Measurements from ENCODE around the gene PFKFB3.
"Not testable (repeated sequence)": the region's sequence is repeated elsewhere in the genome, so short reads cannot be mapped to it uniquely, and the experiment has no call there.

Gene PFKFB3

DNA sequence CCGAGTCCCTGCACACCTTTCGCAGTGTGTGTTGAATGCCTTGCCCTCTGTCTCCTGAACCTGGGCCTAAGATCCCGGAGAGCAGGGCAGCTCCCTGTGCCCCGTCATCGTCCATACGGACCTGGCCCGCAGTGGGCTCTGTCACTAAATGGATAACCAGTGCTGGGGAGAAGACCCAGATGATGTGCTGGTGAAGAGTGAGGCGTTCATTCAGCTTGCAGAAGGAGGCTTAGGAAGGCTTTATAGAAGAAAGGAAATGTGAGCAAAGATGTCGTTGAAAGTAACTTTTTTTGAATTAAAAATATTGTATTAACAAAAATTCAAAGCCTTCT, 34.4 kb downstream of the PFKFB3 start:
- H3K4me3 ChIP-seq (ENCODE audit: low read depth, low read length): no peak overlapping the region
- no peaks in the 10 kb centered on the region for H3K27me3 ChIP-seq (ENCODE audit: insufficient read depth, low read length)
- peaks cover 8% of the 10 kb centered on the region for H3K4me1 ChIP-seq (ENCODE audit: control insufficient read depth, insufficient read depth, low read length, unreplicated experiment)
- H3K27ac ChIP-seq (ENCODE audit: low read depth, low read length): no peak overlapping the region
- no peak overlapping the region for H2AFZ ChIP-seq (ENCODE audit: low read length, unreplicated experiment)
- no peaks in the 10 kb centered on the region for H3K79me2 ChIP-seq (ENCODE audit: control insufficient read depth, insufficient read depth, low read length, unreplicated experiment)
- peaks cover 13% of the 10 kb centered on the region for H3K36me3 ChIP-seq (ENCODE audit: insufficient read depth, low read length)

DNA sequence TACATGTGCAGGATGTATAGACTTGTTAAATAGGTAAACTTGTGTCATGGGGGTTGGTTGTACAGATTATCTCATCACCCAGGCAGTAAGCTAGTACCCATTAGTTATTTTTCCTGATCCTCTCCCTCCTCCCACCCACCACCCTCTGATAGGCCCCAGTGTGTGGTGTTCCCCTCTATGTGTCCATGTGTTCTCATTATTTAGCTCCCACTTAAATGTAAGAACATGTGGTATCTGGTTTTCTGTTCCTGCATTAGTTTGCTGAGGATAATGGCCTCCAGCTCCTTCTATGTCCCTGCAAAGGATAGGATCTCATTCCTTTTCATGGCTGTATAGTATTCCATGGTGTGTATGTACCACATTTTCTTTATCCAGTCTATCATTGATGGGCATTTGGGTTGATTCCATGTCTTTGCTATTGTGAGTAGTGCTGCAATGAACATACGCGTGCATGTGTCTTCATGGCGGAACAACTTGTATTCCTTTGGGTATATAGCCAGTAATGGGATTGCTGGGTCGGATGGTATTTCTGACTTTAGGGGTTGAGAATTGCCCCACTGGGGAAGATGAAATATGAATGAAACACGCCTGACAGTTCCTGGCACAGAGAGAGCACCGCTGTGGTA, 36.0 kb downstream of the PFKFB3 start:
- Histone ChIP-seq H3K36me3 (ENCODE audit: insufficient read depth, low read length) (peaks cover 13% of the 10 kb centered on the region), H3K27ac (ENCODE audit: low read depth, low read length) (peak overlapping the region; percentile 48; the same call in 1 of the 2 replicates)
- not testable (repeated sequence) for H2AFZ ChIP-seq (ENCODE audit: low read length, unreplicated experiment); H3K4me3 ChIP-seq (ENCODE audit: low read depth, low read length); H3K79me2 ChIP-seq (ENCODE audit: control insufficient read depth, insufficient read depth, low read length, unreplicated experiment); H3K27me3 ChIP-seq (ENCODE audit: insufficient read depth, low read length); H3K4me1 ChIP-seq (ENCODE audit: control insufficient read depth, insufficient read depth, low read length, unreplicated experiment)

DNA sequence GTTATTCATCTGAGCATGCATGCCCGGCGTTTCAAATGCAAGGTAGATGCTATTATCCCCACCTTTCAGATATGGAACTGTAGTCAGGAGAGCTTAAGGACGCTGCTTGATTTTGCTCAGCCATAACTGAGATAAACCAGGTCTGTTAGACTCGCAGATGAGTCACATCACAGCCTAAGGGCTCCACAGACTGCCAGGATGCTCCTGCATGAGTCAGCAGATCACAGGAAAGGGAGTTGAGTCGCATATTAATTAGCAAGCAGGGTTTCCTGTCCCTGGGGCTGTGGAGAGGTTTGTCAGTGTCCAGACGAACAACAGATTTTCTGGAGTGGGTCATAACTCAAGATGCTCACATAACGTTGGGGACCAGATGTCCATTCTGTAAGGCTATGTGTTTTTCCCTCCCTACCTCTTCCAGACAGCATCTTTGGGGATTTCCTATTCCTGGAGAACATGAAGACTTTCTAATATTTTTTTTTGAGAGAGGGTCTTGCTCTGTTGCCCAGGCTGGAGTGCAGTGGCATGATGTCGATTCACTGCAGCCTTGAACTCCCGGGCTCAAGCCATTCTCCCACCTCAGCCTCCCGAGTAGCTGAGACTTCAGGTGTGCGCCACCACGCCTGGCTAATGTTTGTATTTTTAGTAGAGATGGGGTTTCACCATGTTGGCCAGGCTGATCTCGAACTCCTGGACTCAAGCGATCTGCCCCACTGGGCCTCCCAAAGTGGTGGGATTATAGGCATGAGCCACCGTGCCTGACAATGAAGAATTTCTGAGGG, 36.7 kb downstream of the PFKFB3 start:
- H3K36me3 ChIP-seq (ENCODE audit: insufficient read depth, low read length): peaks cover 6% of the 10 kb centered on the region; the same call in 1 of the 2 replicates
- no peak overlapping the region for H2AFZ ChIP-seq (ENCODE audit: low read length, unreplicated experiment)
- H3K79me2 ChIP-seq (ENCODE audit: control insufficient read depth, insufficient read depth, low read length, unreplicated experiment): no peaks in the 10 kb centered on the region
- H3K4me3 ChIP-seq (ENCODE audit: low read depth, low read length): no peak overlapping the region
- H3K27ac ChIP-seq (ENCODE audit: low read depth, low read length): peak overlapping the region; percentile 48; the same call in 1 of the 2 replicates
- peaks cover 8% of the 10 kb centered on the region for H3K4me1 ChIP-seq (ENCODE audit: control insufficient read depth, insufficient read depth, low read length, unreplicated experiment)
- no peaks in the 10 kb centered on the region for H3K27me3 ChIP-seq (ENCODE audit: insufficient read depth, low read length)

DNA sequence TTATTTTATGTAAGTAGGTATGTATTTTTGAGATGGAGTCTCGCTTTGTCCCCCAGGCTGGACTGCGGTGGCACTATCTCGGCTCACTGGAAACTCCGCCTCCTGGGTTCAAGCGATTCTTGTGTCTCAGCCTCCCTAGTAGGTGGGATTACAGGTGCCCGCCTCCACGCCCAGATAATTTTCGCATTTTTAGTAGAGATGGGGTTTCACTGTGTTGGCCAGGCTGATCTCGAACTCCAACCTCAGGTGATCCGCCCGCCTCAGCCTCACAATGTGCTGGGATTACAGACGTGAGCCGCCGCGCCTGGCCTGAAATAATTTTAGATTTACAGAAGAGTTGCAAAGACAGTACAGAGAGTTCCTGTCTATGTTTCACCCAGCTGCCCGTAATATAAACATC, 37.5 kb downstream of the PFKFB3 start:
- H3K4me3 ChIP-seq (ENCODE audit: low read depth, low read length): no peak overlapping the region

DNA sequence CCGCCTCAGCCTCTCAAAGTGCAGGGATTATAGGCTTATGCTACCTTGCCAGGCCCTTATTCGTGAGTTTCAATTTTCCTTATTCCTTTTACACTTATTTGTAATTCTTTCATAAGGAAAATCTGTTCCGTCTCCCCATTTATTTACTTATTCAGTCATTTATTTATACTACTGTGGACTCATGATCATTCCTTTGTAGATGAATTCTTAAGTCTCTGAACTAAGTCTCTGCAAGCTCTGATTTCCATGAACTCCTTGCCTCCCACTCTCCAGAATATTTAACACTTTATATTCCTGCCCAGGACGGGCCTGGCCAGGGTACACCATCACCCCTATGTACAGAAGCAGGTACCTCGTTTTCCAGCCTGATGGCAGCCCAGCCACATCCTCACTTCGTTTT, 39.4 kb downstream of the PFKFB3 start:
- Histone ChIP-seq H3K27ac (ENCODE audit: low read depth, low read length) (no peak overlapping the region), H3K4me3 (ENCODE audit: low read depth, low read length) (no peak overlapping the region), H3K79me2 (ENCODE audit: control insufficient read depth, insufficient read depth, low read length, unreplicated experiment) (no peaks in the 10 kb centered on the region), H3K4me1 (ENCODE audit: control insufficient read depth, insufficient read depth, low read length, unreplicated experiment) (peaks cover 8% of the 10 kb centered on the region), H3K27me3 (ENCODE audit: insufficient read depth, low read length) (no peaks in the 10 kb centered on the region), H3K36me3 (ENCODE audit: insufficient read depth, low read length) (no peaks in the 10 kb centered on the region), H2AFZ (ENCODE audit: low read length, unreplicated experiment) (no peak overlapping the region)

More for the DNA sequence above, 37.5 kb downstream of the PFKFB3 start:
- H3K27ac ChIP-seq (ENCODE audit: low read depth, low read length): no peak overlapping the region
- no peaks in the 10 kb centered on the region for H3K79me2 ChIP-seq (ENCODE audit: control insufficient read depth, insufficient read depth, low read length, unreplicated experiment)
- no peak overlapping the region for H2AFZ ChIP-seq (ENCODE audit: low read length, unreplicated experiment)
- H3K27me3 ChIP-seq (ENCODE audit: insufficient read depth, low read length): no peaks in the 10 kb centered on the region
- peaks cover 2% of the 10 kb centered on the region; the same call in 1 of the 2 replicates for H3K36me3 ChIP-seq (ENCODE audit: insufficient read depth, low read length)
- H3K4me1 ChIP-seq (ENCODE audit: control insufficient read depth, insufficient read depth, low read length, unreplicated experiment): peaks cover 8% of the 10 kb centered on the region

DNA sequence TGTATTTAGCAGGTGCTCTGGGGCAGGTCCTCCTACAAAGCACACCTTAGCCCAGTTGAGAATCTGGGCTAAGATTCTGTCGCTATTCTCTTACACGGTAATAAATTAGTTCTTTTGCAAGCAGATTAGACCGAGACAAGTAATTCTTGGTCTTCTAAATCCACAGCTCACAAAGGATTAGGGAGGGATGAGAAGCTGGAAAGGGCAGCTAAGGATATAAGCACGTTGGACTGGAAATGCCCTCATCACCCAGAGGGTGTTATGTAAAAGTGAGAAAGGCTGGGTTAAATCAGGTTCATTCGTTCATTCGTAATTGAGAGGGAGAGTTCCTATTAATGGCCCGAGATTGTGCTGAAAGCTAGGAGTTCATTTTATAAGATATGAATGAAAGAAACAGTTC, 41.8 kb downstream of the PFKFB3 start:
- Histone ChIP-seq H3K27me3 (ENCODE audit: insufficient read depth, low read length) (no peaks in the 10 kb centered on the region), H2AFZ (ENCODE audit: low read length, unreplicated experiment) (no peak overlapping the region), H3K4me3 (ENCODE audit: low read depth, low read length) (no peak overlapping the region), H3K27ac (ENCODE audit: low read depth, low read length) (no peak overlapping the region), H3K36me3 (ENCODE audit: insufficient read depth, low read length) (no peaks in the 10 kb centered on the region), H3K79me2 (ENCODE audit: control insufficient read depth, insufficient read depth, low read length, unreplicated experiment) (no peaks in the 10 kb centered on the region), H3K4me1 (ENCODE audit: control insufficient read depth, insufficient read depth, low read length, unreplicated experiment) (peaks cover 4% of the 10 kb centered on the region)

DNA sequence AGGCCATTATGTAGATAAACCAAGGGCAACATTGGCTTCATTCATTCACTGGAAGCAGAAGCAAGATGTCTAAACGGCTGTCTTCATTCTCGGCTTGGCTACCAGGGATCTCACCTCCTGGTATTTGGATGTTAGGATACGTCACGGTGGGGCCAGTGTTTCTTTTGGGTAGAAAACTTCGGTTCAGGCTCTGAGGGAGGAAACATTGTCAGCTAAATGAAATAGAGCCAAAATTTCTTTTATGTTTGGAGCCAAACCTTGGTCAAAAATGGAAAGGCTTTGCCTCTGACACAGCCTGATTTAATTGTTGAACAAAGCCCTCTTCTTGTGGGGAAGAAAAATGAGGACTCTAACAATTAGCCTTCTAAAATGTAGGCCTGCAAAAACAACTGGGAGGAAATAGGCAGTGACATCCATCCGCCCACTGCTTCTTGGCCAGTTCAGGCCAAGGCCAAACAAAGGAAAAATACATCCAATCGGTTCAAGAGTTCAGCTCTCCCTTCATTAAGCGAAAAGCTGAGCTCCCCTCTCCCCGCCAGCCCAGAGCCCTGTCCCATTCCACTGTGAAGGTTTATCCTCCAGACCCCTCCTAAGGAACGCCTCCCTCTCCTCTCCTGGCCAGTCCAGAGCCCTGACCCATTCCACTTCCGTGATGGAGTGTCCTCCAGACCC, 44.4 kb downstream of the PFKFB3 start:
- no peak overlapping the region for H3K27ac ChIP-seq (ENCODE audit: low read depth, low read length)
- no peaks in the 10 kb centered on the region for H3K36me3 ChIP-seq (ENCODE audit: insufficient read depth, low read length)
- H2AFZ ChIP-seq (ENCODE audit: low read length, unreplicated experiment): no peak overlapping the region
- no peaks in the 10 kb centered on the region for H3K79me2 ChIP-seq (ENCODE audit: control insufficient read depth, insufficient read depth, low read length, unreplicated experiment)
- no peaks in the 10 kb centered on the region for H3K27me3 ChIP-seq (ENCODE audit: insufficient read depth, low read length)
- no peak overlapping the region for H3K4me3 ChIP-seq (ENCODE audit: low read depth, low read length)
- H3K4me1 ChIP-seq (ENCODE audit: control insufficient read depth, insufficient read depth, low read length, unreplicated experiment): no peaks in the 10 kb centered on the region

DNA sequence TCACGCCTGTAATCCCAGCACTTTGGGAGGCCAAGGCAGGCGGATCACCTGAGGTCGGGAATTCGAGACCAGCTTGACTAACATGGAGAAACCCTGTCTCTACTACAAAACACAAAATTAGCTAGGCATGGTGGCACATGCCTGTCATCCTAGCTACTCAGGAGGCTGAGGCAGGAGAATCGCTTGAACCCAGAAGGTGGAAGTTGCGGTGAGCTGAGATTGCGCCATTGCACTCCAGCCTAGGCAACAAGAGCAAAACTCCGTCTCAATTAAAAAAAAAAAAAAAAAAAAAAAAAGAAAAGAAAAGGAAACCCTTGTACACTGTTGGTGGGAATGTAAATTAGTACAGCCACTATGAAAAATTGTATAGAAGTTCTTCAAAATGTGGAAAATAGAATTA, 46.2 kb downstream of the PFKFB3 start:
- H2AFZ ChIP-seq (ENCODE audit: low read length, unreplicated experiment); H3K27me3 ChIP-seq (ENCODE audit: insufficient read depth, low read length); H3K36me3 ChIP-seq (ENCODE audit: insufficient read depth, low read length); H3K27ac ChIP-seq (ENCODE audit: low read depth, low read length); H3K4me1 ChIP-seq (ENCODE audit: control insufficient read depth, insufficient read depth, low read length, unreplicated experiment); H3K4me3 ChIP-seq (ENCODE audit: low read depth, low read length); H3K79me2 ChIP-seq (ENCODE audit: control insufficient read depth, insufficient read depth, low read length, unreplicated experiment): not testable (repeated sequence)

DNA sequence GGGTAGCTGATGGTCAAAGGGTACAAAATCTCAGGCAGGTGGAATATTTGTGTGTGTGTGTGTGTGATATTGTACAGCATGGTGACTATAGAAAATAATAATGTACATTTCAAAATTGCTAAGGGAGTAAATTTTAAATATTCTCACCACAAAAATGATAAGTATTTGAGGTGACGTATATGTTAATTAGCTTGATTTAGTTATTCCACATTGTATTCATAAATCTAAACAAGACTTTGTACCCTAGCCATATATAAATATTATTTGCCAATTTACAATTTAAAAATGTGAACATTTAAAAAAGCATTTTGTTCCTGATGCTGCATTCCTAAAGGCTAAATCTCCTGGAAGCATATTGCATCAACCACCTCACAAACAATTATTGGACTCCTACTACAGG, 47.0 kb downstream of the PFKFB3 start:
- H3K79me2 ChIP-seq (ENCODE audit: control insufficient read depth, insufficient read depth, low read length, unreplicated experiment): no peaks in the 10 kb centered on the region
- H3K27me3 ChIP-seq (ENCODE audit: insufficient read depth, low read length): no peaks in the 10 kb centered on the region
- no peaks in the 10 kb centered on the region for H3K36me3 ChIP-seq (ENCODE audit: insufficient read depth, low read length)
- H3K4me3 ChIP-seq (ENCODE audit: low read depth, low read length): no peak overlapping the region
- H3K27ac ChIP-seq (ENCODE audit: low read depth, low read length): no peak overlapping the region
- H2AFZ ChIP-seq (ENCODE audit: low read length, unreplicated experiment): no peak overlapping the region
- H3K4me1 ChIP-seq (ENCODE audit: control insufficient read depth, insufficient read depth, low read length, unreplicated experiment): no peaks in the 10 kb centered on the region

DNA sequence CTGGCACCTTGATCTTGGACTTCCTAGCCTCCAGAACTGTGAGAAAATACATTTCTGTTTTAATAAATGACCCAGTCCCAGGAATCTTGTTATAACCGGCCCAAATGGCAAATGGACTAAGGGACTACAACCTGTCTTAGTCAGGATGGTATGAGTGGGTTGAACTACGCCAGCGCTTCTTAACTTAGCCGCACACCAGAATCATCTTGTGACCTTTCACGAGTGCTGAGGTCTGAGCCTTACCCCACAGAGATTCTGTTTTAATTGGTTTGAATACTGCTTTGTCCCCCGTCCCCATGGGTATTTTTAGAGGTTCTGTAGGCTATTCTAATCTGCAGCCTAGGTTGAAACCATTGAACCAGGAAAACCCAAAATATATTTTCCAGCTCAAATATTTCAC, 48.0 kb downstream of the PFKFB3 start:
- H3K27me3 ChIP-seq (ENCODE audit: insufficient read depth, low read length): no peaks in the 10 kb centered on the region
- no peaks in the 10 kb centered on the region for H3K36me3 ChIP-seq (ENCODE audit: insufficient read depth, low read length)
- H3K4me3 ChIP-seq (ENCODE audit: low read depth, low read length): no peak overlapping the region
- H3K4me1 ChIP-seq (ENCODE audit: control insufficient read depth, insufficient read depth, low read length, unreplicated experiment): no peaks in the 10 kb centered on the region
- no peak overlapping the region for H3K27ac ChIP-seq (ENCODE audit: low read depth, low read length)
- H2AFZ ChIP-seq (ENCODE audit: low read length, unreplicated experiment): no peak overlapping the region
- no peaks in the 10 kb centered on the region for H3K79me2 ChIP-seq (ENCODE audit: control insufficient read depth, insufficient read depth, low read length, unreplicated experiment)

DNA sequence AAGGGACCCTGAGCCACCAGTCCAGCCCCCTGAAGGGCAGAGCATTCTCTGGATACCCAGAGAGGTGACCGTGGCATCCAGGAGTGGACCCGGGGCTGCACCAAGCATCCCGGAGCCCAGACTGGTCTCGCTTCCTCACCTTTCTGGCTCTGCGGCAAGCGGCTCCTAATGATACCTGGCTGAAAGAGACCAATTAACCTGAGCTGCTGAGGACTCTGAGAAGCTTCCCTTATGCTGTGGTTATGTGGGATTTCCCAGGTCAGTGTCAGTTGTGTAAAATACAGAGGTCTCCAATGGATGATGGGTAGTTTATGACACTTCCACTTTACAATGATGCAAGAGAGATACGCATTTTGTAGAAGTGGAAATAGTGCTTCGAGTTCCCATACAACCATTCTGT, 51.5 kb downstream of the PFKFB3 start:
- Histone ChIP-seq H3K79me2 (ENCODE audit: control insufficient read depth, insufficient read depth, low read length, unreplicated experiment) (no peaks in the 10 kb centered on the region), H3K27ac (ENCODE audit: low read depth, low read length) (no peak overlapping the region), H3K4me3 (ENCODE audit: low read depth, low read length) (no peak overlapping the region), H3K27me3 (ENCODE audit: insufficient read depth, low read length) (no peaks in the 10 kb centered on the region), H2AFZ (ENCODE audit: low read length, unreplicated experiment) (no peak overlapping the region), H3K4me1 (ENCODE audit: control insufficient read depth, insufficient read depth, low read length, unreplicated experiment) (no peaks in the 10 kb centered on the region), H3K36me3 (ENCODE audit: insufficient read depth, low read length) (no peaks in the 10 kb centered on the region)
